ENCODE measurements around the gene CDKN1C.

Gene CDKN1C

DNA sequence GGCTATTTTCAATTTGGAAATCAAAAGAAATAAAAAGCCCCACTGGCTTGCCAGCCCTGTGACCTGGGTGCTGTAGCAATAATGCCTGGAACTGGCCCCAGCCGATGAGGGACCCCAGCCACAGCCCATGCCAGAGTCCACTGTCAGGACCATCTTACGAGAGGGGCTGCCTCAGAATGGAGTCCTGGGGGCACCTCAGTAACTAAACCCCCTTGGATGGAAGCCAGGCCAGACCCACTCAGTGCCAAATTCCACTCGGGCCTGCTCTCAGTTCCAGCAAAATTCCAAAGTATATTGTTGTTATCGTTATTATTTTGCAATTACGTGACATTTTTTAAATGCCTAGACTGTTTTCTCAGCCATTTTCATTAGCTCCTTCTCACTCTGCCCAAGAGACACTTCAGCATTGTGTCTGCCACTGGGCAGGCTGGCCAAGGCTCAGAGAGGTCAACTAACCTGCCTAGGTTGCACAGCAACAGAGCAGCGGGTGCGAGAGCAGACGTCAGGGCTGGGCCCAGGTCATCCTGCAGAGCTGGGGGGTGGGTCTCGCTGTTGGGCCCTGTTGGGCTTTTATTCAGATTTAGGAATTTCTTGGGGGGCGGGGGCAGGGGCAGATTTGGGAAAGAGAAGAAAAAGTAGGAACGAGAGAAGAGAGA lies 19.5 kb downstream of the CDKN1C start:
- H3F3A ChIP-seq (ENCODE audit: insufficient read depth, low read length): no peaks in the 10 kb centered on the region
- H3K4me2 ChIP-seq (ENCODE audit: low read depth, low read length): no peak overlapping the region
- H4K20me1 ChIP-seq (ENCODE audit: insufficient read depth, low read length): no peaks in the 10 kb centered on the region
- no peak overlapping the region for H3K27ac ChIP-seq (ENCODE audit: low read length)
- H3K36me3 ChIP-seq (replicated peaks; ENCODE audit: insufficient read depth, low read length): no peaks in the 10 kb centered on the region
- H3K4me1 ChIP-seq (ENCODE audit: low read length): no peaks in the 10 kb centered on the region
- H3K4me3 ChIP-seq (ENCODE audit: low read length): no peak overlapping the region
- no peaks in the 10 kb centered on the region for H3K79me2 ChIP-seq (ENCODE audit: low read length)
- TF ChIP-seq, protein P1, sequence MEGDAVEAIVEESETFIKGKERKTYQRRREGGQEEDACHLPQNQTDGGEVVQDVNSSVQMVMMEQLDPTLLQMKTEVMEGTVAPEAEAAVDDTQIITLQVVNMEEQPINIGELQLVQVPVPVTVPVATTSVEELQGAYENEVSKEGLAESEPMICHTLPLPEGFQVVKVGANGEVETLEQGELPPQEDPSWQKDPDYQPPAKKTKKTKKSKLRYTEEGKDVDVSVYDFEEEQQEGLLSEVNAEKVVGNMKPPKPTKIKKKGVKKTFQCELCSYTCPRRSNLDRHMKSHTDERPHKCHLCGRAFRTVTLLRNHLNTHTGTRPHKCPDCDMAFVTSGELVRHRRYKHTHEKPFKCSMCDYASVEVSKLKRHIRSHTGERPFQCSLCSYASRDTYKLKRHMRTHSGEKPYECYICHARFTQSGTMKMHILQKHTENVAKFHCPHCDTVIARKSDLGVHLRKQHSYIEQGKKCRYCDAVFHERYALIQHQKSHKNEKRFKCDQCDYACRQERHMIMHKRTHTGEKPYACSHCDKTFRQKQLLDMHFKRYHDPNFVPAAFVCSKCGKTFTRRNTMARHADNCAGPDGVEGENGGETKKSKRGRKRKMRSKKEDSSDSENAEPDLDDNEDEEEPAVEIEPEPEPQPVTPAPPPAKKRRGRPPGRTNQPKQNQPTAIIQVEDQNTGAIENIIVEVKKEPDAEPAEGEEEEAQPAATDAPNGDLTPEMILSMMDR (IDR thresholded peaks at IDR 0.05; ENCODE audit: low read length): no peak
- TF ChIP-seq EZH2 (optimal IDR thresholded peaks at IDR 0.05; ENCODE audit: low read depth, low read length) (no peak), EZH2phosphoT487 (IDR thresholded peaks at IDR 0.05; ENCODE audit: low read length) (no peak)
- H2AFZ ChIP-seq (ENCODE audit: low read length): no peak overlapping the region
- no peaks in the 10 kb centered on the region for H3K9me2 ChIP-seq (replicated peaks; ENCODE audit: insufficient read depth, low read length)
- DNase-seq: no peak
- no peak overlapping the region for H3K9ac ChIP-seq (ENCODE audit: low read length)
- H3K9me3 ChIP-seq (replicated peaks; ENCODE audit: insufficient read depth, low read length): no peaks in the 10 kb centered on the region
- peaks cover 26% of the 10 kb centered on the region for H3K27me3 ChIP-seq (replicated peaks; ENCODE audit: insufficient read depth, low read length)

DNA sequence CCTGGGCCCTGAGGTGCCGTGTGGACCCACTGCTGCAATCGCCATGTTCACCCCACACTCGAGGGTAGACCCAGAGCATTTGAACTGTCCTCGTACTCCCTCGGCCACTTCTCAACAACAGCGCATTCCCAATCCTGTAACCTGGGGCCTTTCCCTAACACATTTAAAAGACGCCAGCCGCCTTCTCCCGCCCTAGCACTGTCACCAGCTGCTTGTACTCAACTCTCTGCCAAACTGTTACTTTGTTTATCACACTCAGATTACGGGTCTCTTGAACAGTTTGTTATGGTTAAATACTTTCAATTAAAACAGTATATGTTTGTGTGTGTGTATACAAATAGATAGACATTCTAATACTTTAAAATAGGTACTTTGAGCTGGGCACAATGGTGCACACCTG lies 20.7 kb downstream of the CDKN1C start:
- no peak for TF ChIP-seq EZH2phosphoT487 (IDR thresholded peaks at IDR 0.05; ENCODE audit: low read length)
- TF ChIP-seq EZH2 (optimal IDR thresholded peaks at IDR 0.05; ENCODE audit: low read depth, low read length): no peak
- TF ChIP-seq, protein P1 (IDR thresholded peaks at IDR 0.05; ENCODE audit: low read length): no peak
- Histone ChIP-seq H3K4me3 (ENCODE audit: low read length) (no peak overlapping the region), H2AFZ (ENCODE audit: low read length) (no peak overlapping the region), H3K9me3 (replicated peaks; ENCODE audit: insufficient read depth, low read length) (no peaks in the 10 kb centered on the region), H3K27ac (ENCODE audit: low read length) (no peak overlapping the region), H3F3A (ENCODE audit: insufficient read depth, low read length) (no peaks in the 10 kb centered on the region), H3K9ac (ENCODE audit: low read length) (no peak overlapping the region), H3K36me3 (replicated peaks; ENCODE audit: insufficient read depth, low read length) (no peaks in the 10 kb centered on the region), H3K9me2 (replicated peaks; ENCODE audit: insufficient read depth, low read length) (no peaks in the 10 kb centered on the region), H4K20me1 (ENCODE audit: insufficient read depth, low read length) (no peaks in the 10 kb centered on the region), H3K79me2 (ENCODE audit: low read length) (no peaks in the 10 kb centered on the region), H3K27me3 (replicated peaks; ENCODE audit: insufficient read depth, low read length) (peaks cover 20% of the 10 kb centered on the region), H3K4me2 (ENCODE audit: low read depth, low read length) (no peak overlapping the region), H3K4me1 (ENCODE audit: low read length) (no peaks in the 10 kb centered on the region)
- no peak for DNase-seq

DNA sequence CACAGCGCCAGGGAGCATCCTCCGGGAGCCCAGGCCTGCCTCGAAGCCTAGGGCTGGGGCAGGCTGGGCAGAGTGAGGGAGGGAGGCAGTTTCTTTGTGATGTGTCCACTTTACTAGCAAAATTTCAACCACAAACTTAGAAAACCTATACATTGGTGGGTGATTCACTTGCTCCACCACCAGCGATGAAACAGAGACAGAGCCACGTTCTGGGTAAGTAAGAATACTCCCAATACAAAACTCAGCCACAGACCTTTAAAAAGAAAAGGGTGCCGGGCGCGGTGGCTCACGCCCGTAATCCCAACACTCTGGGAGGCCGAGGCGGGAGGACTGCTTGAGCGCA lies 22.3 kb downstream of the CDKN1C start:
- TF ChIP-seq EZH2 (optimal IDR thresholded peaks at IDR 0.05; ENCODE audit: low read depth, low read length) (no peak), EZH2phosphoT487 (IDR thresholded peaks at IDR 0.05; ENCODE audit: low read length) (no peak)
- TF ChIP-seq, protein P1 (IDR thresholded peaks at IDR 0.05; ENCODE audit: low read length): no peak
- Histone ChIP-seq H3K4me3 (ENCODE audit: low read length) (no peak overlapping the region), H3K4me2 (ENCODE audit: low read depth, low read length) (no peak overlapping the region; the same call in 1 of the 2 replicates), H4K20me1 (ENCODE audit: insufficient read depth, low read length) (no peaks in the 10 kb centered on the region), H3K9me2 (replicated peaks; ENCODE audit: insufficient read depth, low read length) (no peaks in the 10 kb centered on the region), H3K9ac (ENCODE audit: low read length) (no peak overlapping the region), H3K9me3 (replicated peaks; ENCODE audit: insufficient read depth, low read length) (no peaks in the 10 kb centered on the region), H3K36me3 (replicated peaks; ENCODE audit: insufficient read depth, low read length) (no peaks in the 10 kb centered on the region), H2AFZ (ENCODE audit: low read length) (no peak overlapping the region), H3K4me1 (ENCODE audit: low read length) (no peaks in the 10 kb centered on the region), H3K27me3 (replicated peaks; ENCODE audit: insufficient read depth, low read length) (peaks cover 17% of the 10 kb centered on the region), H3K27ac (ENCODE audit: low read length) (no peak overlapping the region), H3K79me2 (ENCODE audit: low read length) (no peaks in the 10 kb centered on the region), H3F3A (ENCODE audit: insufficient read depth, low read length) (no peaks in the 10 kb centered on the region)
- DNase-seq: no peak

Data from MM.1S (cell line).